GM18909 (cell line): ENCODE data around the gene TMEM151A.
"Not testable (repeated sequence)": the region's sequence is repeated elsewhere in the genome, so short reads cannot be mapped to it uniquely, and the experiment has no call there.

Experiments used
- ATAC-seq: cut with Tn5 transposase; IDR thresholded peaks from one replicate; pipeline ENCODE4 v1.9.1; 2021; ENCODE audit warnings: mild to moderate bottlenecking; ENCODE audit not compliant: unreplicated experiment, poor library complexity

TMEM151A gene

DNA sequence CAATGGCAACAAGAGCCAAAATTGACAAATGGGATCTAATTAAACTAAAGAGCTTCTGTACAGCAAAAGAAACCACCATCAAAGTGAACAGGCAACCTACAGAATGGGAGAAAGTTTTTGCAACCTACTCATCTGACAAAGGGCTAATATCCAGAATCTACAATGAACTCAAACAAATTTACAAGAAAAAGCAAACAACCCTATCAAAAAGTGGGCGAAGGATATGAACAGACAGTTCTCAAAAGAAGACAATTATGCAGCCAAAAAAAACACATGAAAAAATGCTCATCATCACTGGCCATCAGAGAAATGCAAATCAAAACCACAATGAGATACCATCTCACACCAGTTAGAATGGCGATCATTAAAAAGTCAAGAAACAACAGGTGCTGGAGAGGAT lies 28.6 kb downstream of the TMEM151A start:
- not testable (repeated sequence) for ATAC-seq

DNA sequence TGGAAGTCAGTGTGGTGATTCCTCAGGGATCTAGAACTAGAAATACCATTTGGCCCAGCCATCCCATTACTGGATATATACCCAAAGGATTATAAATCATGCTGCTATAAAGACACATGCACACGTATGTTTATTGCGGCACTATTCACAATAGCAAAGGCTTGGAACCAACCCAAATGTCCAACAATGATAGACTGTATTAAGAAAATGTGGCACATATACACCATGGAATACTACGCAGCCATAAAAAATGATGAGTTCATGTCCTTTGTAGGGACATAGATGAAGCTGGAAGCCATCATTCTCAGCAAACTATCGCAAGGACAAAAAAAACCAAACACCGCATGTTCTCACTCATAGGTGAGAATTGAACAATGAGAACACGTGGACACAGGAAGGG lies 29.1 kb downstream of the TMEM151A start:
- not testable (repeated sequence) for ATAC-seq

DNA sequence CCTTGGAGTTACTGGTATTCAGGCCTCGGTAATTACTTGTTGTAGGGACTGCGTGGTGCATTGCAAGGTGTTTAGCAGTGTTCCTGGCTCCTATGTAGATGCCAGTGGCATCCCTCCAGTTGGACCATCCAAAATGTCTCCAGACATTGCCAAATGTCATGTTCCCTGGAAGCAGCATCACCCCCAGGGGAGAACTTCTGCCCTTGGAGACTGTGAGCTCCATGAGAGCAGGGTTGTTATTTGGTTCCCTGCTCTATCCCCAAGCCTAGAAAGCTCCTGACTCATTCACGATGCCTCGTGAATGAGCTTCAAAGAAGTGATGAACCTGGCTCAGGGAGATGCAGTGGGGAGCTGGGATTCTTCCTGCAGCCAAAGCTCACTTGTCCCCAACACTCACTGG lies 29.9 kb downstream of the TMEM151A start:
- no peak for ATAC-seq

DNA sequence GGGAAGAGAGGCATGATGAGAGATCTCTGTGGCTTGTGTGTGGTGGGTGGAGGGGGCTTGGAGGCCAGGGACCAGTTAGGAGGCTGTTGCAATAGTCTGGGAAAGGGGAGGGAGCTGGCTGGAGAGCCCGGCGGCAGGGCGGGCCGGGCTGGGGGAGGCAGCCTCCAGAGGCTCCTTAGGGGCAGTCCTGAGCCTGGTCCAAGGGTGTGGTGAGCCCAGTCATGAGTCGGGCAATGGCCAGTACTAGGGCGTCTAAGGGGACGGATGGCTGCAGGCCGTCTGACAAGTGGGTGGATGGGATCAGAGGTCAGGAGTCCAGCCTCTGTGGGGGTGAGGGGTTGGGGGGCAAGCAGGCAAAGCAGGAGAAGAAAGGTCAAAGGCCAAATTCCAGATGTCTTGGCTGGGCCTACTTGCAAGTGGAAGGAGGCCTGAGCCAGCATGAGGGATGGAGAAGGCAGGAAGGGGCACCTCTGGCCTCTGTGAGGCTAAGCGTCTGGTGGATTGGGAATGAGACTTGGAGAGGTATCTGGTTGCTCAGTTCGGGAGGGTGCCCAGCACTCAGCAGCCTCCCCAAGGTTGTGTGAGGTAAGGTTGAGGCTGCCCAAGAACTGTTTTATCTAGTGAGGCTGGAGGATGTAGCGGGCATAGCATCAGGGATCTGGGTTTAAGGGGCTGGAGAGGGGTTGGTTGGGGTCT lies 31.2 kb downstream of the TMEM151A start:
- no peak for ATAC-seq

DNA sequence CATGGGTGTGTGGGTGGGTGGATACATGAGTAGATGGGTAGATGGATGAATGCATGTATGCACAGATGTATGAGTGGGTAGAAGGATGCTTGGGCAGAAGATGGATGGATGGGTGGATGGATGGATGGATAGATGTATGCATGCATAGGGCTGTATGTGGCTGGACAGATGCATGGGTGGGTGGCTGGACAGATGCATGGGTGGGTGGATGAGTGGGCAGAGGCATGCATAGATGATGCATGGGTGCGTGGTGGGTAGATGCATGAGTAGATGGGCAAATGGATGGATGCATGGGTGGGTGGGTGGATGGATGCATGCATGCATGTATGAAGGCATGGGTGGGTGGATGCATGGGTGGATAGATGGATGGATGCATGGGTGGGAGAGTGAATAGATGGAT lies 32.0 kb downstream of the TMEM151A start:
- no peak for ATAC-seq

DNA sequence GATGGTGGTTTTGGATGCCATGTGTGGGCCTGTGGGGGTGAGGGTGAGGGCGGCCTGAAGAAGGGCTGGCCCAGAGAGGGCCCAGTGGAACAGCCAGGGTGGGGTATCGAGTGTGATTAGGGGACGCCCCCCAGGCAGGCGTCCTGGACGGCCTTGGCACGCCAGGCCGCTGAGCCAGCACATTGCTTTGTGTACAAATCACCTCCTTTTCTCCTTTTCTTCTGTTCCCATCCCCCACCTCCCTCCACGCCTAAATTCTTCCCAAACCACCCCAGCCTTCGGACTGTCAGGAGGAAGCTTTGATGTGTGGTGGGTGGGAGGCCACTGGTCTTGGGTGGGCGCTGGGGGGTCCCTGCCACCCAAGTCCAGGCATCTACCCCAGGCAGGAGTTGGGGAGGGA lies 33.0 kb downstream of the TMEM151A start:
- ATAC-seq: no peak

DNA sequence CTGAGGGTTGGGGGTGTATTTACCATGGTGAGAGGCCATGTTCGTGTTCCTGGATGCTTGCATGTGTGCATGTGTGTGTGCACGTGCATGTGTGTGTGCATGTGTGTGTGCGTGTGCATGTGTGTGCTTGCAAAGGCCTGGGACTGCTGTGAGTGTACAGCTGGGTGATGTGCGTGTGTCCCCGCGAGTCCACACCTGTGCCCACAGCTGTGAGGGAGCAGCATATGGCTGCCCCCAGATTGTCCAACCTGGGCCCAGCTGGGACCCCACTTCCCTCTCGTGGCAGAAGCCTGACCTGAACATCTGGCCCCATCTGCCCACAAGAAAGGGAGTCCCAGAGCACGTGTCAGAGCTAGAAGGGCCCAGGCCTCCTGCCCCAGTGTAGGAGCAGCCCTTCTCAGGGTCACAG lies 33.6 kb downstream of the TMEM151A start:
- ATAC-seq: no peak

DNA sequence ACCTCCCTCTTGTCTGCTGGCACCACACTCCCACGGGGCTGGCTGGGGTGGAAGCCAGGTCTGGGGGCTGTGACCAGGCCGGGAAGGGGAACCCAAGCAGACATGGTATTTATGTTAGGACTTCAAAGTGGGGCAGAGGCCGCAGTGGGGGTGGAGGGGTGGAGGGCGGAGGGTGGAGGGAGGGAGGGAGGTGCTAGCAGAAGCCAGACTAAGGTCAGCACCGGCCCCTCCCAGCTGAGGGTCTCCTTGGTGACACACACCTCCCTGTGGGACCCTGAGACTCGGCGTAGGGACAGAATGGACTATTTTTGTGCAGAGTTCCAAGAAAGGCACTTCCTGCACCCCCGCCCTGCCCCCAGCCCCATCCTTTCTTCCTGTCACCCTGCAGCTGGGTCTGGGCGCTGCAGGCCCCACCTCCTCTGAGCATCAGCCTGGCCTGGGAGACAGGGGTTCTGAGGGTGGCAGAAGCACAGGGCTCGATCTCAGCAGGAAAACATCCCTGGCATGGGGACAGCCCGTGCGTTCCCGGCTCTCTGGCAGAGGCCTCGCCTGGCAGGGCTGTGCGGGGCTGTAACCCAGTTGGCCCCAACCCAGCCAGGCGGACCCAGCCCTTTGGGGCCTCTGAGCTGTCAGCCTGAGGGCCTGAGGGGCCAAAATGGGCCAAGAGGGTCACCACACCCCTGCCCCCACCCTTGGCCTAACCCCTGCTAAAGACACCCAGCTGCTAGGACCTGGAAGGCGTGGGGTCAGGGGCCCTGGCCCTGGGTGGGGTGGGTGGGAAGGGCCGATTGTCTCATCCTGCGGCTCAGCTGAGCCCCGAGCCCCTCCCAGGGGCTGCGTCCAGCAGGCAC lies 34.8 kb downstream of the TMEM151A start:
- ATAC-seq: no peak

DNA sequence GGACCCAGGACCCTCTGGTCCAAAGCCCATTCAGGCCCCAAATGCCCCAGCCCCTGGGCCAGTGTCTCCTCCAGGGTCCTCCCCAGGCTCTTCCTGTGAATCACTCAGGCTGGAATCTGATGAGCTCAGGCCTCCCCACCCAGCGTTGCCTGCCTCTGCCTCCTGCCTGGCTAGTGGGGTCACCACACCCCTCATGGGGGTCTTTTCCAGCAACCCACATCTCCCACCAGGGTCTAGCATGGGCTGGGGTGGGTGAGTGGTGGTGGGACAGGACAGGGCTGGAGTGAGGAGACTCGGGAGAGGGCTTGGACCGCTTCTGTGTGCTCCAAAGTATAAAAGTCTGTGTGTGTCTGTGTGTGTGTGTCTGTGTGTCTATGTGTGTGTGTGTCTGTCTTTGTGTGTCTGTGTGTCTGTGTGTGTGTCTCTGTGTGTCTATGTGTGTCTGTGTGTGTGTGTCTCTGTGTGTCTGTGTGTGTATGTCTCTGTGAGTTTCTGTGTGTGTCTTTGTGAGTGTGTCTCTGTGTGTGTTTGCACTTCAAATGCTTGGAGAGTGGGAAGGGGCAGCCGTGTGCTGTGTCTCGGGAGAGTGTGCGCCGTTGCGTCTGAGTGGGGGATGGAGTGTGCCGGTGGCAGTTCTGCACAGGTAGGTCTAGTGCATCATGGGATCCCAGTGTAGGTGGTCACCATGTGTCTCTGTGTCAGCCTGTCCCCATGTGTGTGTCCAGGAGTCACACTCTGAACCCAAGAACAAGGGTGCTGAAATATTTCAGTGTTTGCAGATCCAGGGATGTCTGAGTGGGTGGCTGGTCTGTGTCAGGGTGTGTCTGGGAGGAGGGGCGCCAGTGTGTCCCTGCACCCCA lies 35.7 kb downstream of the TMEM151A start:
- no peak for ATAC-seq

DNA sequence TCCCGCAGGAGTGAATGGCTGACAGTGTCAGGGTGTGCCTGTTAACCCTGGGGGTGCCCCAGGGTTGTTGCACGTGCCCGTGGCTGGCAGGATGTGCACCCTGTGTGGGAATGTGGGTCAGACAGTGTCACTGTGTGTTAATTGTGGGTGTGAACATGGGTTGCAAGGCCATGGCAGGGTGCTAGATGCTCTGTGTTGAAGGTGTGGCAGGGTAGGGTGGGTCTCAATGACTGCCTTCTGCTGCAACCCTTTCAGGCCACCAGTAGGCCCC lies 36.3 kb downstream of the TMEM151A start:
- no peak for ATAC-seq

DNA sequence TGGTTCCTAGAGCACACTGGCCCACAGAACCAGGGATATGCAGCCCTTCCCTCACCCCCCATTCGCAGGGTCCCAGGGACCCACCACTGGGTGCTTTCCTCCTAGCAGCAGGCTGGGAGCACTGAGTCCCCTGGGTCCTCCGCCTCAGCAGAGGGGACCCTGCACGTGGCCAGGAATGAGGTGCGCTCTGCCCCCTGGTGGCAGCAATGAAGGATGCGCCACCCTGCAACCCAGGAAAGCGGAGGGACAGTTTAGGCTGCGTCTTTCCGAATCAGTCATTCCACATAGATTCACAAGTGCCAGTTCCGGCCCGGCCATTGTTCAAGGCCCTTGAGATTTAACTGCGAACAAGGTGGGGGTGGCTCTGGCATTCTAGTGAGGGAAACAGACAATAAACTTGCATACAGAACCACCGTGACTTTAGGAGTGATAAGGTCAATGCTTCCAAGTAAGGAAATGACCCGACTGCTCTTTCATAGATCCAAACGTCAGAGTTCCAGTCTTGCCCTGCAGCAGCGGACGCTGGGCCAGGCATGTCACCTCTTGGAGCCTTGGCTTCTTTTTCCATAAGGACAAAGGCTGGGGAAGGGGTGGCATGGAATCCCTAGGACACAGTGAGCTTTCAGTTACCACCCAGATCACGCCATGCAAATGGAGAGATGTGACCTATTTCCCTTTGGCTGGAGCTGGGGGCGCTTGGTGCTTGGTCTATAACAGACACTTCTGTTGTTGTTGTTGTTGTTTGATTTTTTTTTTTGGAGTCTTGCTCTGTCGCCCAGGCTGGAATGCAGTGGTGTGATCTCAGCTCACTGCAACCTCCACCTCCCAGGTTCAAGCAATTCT lies 36.8 kb downstream of the TMEM151A start:
- ATAC-seq: peak; percentile 72

DNA sequence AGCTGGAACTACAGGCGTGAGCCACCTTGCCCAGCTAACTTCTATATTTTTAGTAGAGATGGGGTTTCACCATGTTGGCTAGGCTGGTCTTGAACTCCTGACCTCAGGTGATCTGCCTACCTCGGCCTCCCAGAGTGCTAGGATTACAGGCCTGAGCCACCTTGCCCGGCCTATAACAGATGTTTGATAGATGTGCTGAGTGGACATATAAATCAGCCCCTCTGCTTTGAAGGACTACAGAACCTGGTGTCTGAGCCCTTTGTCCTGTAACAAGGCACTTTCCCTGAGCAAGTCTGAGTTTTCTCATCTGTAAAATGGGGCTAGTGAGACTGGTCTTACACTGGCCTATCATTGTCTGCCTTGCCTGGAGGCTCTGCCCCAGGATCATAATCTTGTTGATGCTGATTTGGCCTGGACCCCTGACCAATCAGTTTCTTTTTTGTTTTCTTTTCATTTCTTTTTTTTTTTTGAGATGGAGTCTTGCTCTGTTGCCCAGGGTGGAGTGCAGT lies 37.5 kb downstream of the TMEM151A start:
- no peak for ATAC-seq

DNA sequence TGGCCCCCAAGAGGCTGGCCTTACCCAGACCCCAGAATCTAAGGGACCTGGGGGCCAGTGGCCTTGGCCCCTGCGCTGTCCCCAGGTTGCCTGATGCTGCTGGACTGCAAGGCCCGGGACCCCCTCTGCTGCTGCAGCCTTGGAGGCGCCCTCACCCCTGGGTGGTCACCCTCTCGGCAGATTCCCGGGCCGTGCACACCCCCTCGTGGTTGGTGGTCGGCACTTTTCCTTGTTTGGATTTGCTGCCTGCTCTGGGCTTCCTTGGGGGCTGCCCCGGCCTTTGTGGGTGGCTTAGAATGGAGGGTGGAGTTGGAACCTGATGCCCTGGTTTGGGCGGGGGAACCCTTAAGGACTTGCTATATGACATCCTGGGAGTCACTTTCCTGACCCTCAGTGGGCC lies 39.2 kb downstream of the TMEM151A start:
- no peak for ATAC-seq

DNA sequence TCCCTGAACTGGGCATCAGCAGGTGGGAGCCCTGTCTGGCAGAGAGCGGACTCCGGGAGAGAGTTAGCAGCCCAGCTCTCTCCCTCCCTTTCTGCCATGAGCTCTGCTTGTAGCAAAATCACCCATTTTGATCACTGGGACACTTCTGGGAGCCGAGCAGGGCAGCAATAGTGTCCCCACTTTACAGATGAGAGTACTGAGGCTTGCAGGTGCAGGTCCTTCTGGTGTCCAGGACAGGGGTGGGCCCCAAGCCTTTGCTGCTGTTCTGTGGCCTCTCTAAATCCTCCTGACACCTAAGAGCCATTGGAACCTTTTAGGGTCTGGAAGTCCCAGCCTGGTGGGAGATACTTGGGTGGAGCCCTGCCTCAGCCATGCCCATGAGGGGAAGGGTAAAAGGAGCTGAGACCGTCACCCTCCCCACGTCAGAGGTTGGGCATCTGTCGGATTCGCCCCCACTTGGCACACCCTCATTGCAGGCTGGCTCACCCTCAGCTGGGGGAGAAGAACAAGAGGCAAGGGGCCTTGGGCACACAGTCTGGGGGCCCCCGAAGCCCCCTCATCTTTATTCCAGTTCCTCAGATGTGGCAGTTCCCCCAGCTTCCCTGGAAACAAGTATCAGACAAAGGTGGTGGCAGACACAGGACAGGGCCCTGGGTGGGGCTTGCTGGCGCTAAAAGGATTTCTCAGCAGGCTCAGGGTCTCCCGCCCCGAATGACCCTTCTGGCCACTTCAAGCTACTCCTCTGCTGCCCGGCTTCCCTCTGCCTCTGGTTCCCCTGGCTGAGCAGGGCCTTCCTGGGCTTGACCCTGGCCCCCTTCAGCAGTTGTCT lies 40.1 kb downstream of the TMEM151A start:
- no peak for ATAC-seq

DNA sequence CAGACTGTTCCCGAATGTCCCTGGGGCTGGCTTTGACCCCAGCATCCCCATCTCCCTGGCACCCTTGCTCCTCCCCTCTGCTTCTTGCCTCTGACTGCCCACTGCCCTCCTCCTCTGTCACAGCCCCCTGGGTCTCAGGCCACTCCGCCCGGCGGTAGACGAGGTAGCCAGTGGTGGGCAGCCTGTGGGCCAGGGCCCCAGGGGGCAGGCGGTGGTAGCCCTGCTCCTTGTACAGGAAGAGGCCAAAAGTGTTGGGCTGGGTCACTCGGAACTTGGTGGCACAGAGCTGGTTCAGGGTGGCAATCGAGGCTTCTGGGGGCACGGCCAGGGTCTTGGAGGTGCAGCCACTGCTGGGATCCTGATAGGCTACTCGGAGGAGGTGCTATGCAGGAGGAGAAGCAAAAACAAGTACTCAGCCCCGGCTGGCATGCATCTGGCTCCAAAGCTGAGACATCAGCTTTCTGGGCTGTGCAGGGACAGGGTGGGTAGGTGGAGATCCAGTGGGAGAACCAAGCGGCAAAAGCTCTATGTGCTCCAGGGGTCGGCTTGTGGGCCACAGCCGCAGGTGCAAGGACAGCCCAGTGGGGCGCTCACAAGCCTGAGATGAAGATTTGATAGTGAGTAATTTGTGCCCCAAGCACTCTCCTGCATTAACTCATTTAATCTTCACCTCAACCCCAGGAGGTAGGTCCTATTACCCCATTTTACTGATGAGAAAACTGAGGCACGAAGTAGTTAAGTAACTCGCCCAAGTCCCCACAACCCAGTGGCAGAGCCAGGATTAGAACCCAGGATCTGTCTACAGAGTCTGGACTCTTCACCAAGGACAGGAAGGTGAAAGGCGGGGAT lies 40.9 kb downstream of the TMEM151A start:
- no peak for ATAC-seq

DNA sequence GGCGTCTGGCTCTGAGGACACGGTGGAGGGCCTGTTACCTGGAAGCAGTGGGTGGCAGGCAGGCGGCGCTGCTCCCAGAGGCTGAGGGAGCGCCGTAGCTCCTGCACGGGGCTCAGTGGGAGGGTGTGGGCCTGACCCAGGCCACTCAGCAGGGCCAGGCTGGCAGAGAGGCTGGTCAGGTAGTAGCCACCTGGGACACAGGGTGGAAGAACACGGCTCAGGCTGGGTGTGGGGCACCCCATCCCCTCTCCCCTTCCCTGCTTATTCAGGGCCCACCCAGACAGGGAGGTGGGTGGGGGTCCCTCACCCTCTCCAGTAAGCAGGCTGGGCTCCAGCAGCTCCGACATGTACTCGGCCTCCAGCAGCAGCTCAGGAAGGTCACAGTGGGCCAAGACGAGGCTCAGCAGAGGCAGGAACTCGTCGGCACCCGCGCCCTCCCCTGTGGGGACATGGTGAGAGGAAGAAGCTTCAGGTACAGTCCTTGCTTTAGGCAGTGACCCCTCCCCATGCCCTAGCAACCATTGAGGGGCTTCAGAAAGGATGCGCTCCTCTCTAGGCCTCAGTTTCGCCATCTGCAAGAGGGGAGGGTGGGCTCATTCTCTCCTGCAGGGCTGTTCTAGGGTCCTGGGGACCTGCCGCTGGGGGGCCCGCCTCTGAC lies 41.7 kb downstream of the TMEM151A start:
- no peak for ATAC-seq

DNA sequence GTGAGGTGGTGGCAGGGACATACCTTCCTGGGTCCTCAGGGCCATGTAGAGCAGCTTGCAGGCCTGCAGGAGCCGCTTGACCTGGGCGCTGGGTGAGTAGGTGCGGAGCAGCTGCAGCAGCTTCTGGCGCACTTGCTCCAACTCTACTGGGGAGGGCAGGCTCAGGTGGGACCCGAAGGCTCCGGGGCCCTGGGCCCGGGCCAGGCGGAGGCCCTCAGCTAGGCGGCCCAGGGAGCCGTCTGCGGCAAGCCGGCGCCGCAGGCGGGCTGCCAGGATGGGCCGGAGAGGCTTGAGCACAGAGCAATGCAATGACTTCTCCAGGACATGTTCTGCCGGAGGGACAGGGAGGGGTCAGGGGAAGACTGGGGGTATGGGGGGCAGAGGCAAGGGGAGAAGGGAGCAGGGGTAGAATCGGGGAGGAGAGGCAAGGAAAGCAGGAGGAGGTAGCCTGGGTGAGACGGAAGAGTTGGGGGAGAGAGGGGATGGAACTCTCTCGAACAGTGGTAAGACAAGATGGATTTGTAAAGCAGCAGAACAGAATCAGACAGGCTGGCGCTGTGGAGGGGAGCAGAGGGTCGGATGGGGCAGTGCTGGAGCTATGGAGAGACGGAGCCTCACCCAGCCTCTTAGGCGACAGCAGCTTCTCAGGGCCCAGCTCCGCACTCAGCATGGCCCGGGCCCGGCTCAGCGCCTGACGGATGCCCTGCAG lies 42.4 kb downstream of the TMEM151A start:
- ATAC-seq: no peak
